ENCODE results near the gene GPX2. TPM values are rescaled to one million over a fixed set of nuclear protein-coding genes. Genes with fewer than 3 reads are reported as not detected.

The GPX2 gene
- total and polyA plus RNA-seq, 2 of the 4 experiments (the other 2 are of a cell fraction) = not detected

GRCh38 chr14:64945431-64946178 is 3.1 kb upstream of the GPX2 start:
- H3K79me1 ChIP-seq (ENCODE audit: low read depth in 1 of 2, low read length in 2 of 2) = no peaks in the 10 kb centered on the region; a peak in 1 of 4 replicates
- H3K4me2 ChIP-seq (ENCODE audit: low read depth, low read length) = no peak overlapping the region
- no peak overlapping the region for H3K56ac ChIP-seq (ENCODE audit: extremely low read depth, insufficient read depth, low read length)
- no peaks in the 10 kb centered on the region for H4K20me1 ChIP-seq (ENCODE audit: insufficient read depth, low read length)
- ChIA-PET POLR2A (ENCODE audit: unreplicated experiment) (no interaction called here), CTCF (no interaction called here)
- no peak overlapping the region for H4K91ac ChIP-seq (ENCODE audit: insufficient read depth, low read depth, low read length)
- H3K36me3 ChIP-seq (ENCODE audit: control insufficient read depth, insufficient read depth, low read length) = peaks cover 21% of the 10 kb centered on the region
- H3K23ac ChIP-seq (ENCODE audit: low read depth, low read length) = no peak overlapping the region
- H3K4ac ChIP-seq (ENCODE audit: low read depth, low read length) = no peak overlapping the region
- BruUV-seq (replicated peaks) = no TSS peak
- intact Hi-C loops (cut with micrococcal nuclease) = no loop called here
- no peak overlapping the region for H3K18ac ChIP-seq (ENCODE audit: low read depth, low read length)
- H4K5ac ChIP-seq (ENCODE audit: low read depth, low read length) = no peak overlapping the region
- no peak overlapping the region for H4K8ac ChIP-seq (ENCODE audit: low read depth in 2 of 2, low read length in 2 of 2)
- H2BK120ac ChIP-seq (ENCODE audit: low read depth, low read length) = no peak overlapping the region
- H2AFZ ChIP-seq (replicated peaks; ENCODE audit: low read length, poor library complexity) = no peak overlapping the region
- in situ Hi-C loops (cut with MboI; ENCODE audit: low sequenced_read_pairs) = no loop called here
- no peaks in the 10 kb centered on the region for H3K27me3 ChIP-seq (ENCODE audit: control insufficient read depth, insufficient read depth, low read length)
- H3K4me1 ChIP-seq (ENCODE audit: control insufficient read depth, insufficient read depth, low read length) = no peaks in the 10 kb centered on the region
- 60% methylated on average over 1 of the region's 12 CpGs; no CpG with 5 or more reads in 1 of the 2 experiments for WGBS, 2 experiments (ENCODE audit: extremely low coverage in 2 of 2, insufficient read length in 1 of 2)
- no peak overlapping the region for H2AK9ac ChIP-seq (replicated peaks; ENCODE audit: low read depth, low read length, poor library complexity)
- H3K9me3 ChIP-seq (ENCODE audit: control insufficient read depth, insufficient read depth, low read length) = no peaks in the 10 kb centered on the region
- no peak overlapping the region for H2BK5ac ChIP-seq (ENCODE audit: low read depth, low read length, poor library complexity, severe bottlenecking)
- DNase-seq = no peak
- H2AK5ac ChIP-seq (ENCODE audit: low read depth, low read length) = no peak overlapping the region
- H3K14ac ChIP-seq (replicated peaks; ENCODE audit: low read depth, low read length) = no peak overlapping the region
- H2BK15ac ChIP-seq (ENCODE audit: low read depth, low read length) = no peak overlapping the region
- no peak overlapping the region for H2BK20ac ChIP-seq (ENCODE audit: low read depth, low read length)
- TF ChIP-seq FOS (IDR thresholded peaks at IDR 0.05; ENCODE audit: low read depth, low read length) = no peak
- no peak for TF ChIP-seq BHLHE40 (IDR thresholded peaks at IDR 0.05; ENCODE audit: low read depth, low read length)
- no peak for TF ChIP-seq NFE2L2 (IDR thresholded peaks at IDR 0.05; ENCODE audit: low read depth, low read length)
- TF ChIP-seq MAZ (IDR thresholded peaks at IDR 0.05; ENCODE audit: borderline replicate concordance, low read depth, low read length) = no peak
- TF ChIP-seq RAD21 (IDR thresholded peaks at IDR 0.05; ENCODE audit: low read length) = no peak
- no peak for TF ChIP-seq MAFK (IDR thresholded peaks at IDR 0.05; ENCODE audit: low read depth, low read length)
- no peak for TF ChIP-seq RFX5 (IDR thresholded peaks at IDR 0.05; ENCODE audit: low read depth, low read length)
- H3K4me3 ChIP-seq (ENCODE audit: insufficient read depth, low read depth, low read length) = no peak overlapping the region
- no peaks in the 10 kb centered on the region; the same call in 1 of the 2 replicates for H3K9me1 ChIP-seq (ENCODE audit: insufficient read depth, low read length)
- H3K9ac ChIP-seq (ENCODE audit: low read depth, low read length) = no peak overlapping the region
- no peak for ATAC-seq (ENCODE audit: low read depth)
- dilution Hi-C loops (cut with HindIII; ENCODE audit: low sequenced_read_pairs, unreplicated experiment) = no loop called here
- no peak overlapping the region for H3K27ac ChIP-seq (ENCODE audit: insufficient read depth, low read length)
